Neural progenitor cell (in vitro differentiated cells): Measurements from ENCODE around the gene PODNL1. TPM values are rescaled to one million over a fixed set of nuclear protein-coding genes. Genes with fewer than 3 reads are reported as not detected.

ENCODE experiments used
- DNase-seq: peaks from one replicate; pipeline ENCODE4 v3.0.0-alpha.2; 2016; ENCODE audit warnings: low spot score
- H2AFZ ChIP-seq: fragments of 200-600 bp; sonication (generic); replicated peaks from 2 replicates; pipeline ENCODE4 v1.6.1; 2016; ENCODE audit warnings: antibody characterized with exemption
- H3F3A ChIP-seq: fragments of 200-600 bp; sonication (generic); 2 replicates; pipeline ENCODE4 v1.6.1; 2016; ENCODE audit warnings: antibody characterized with exemption, low read depth
- H3K27ac ChIP-seq: fragments of 200-600 bp; sonication (generic); 2 replicates; pipeline ENCODE4 v1.5.1; 2016; ENCODE audit warnings: mild to moderate bottlenecking
- H3K27me3 ChIP-seq: fragments of 200-600 bp; sonication (generic); 2 replicates; pipeline ENCODE4 v1.6.1; 2016; ENCODE audit warnings: mild to moderate bottlenecking, moderate library complexity
- H3K36me3 ChIP-seq: fragments of 200-600 bp; sonication (generic); 2 replicates; pipeline ENCODE4 v1.5.1; 2016
- H3K4me1 ChIP-seq: fragments of 200-600 bp; sonication (generic); 2 replicates; pipeline ENCODE4 v1.6.1; 2016; ENCODE audit warnings: mixed run types
- H3K4me2 ChIP-seq: fragments of 200-600 bp; sonication (generic); 2 replicates; pipeline ENCODE4 v1.6.1; 2016
- H3K4me3 ChIP-seq: fragments of 200-600 bp; sonication (generic); 2 replicates; pipeline ENCODE4 v1.5.1; 2016
- H3K79me2 ChIP-seq: fragments of 200-600 bp; sonication (generic); 2 replicates; pipeline ENCODE4 v1.6.1; 2016; ENCODE audit warnings: low read depth
- H3K9ac ChIP-seq: fragments of 200-600 bp; sonication (generic); 2 replicates; pipeline ENCODE4 v1.6.1; 2016
- H3K9me3 ChIP-seq: fragments of 200-600 bp; sonication (generic); 2 replicates; pipeline ENCODE4 v1.5.1; 2016; ENCODE audit warnings: low read depth
- H4K20me1 ChIP-seq: fragments of 200-600 bp; sonication (generic); 2 replicates; pipeline ENCODE4 v1.6.1; 2016; ENCODE audit warnings: low read depth
- H3K27ac Mint-ChIP-seq: 3 replicates; pipeline ENCODE4 v1.8.0; 2021; ENCODE audit warnings: mixed read lengths
- H3K27me3 Mint-ChIP-seq: 2 replicates; pipeline ENCODE4 v1.8.0; 2022; ENCODE audit warnings: low read depth, mild to moderate bottlenecking, inconsistent platforms, moderate library complexity, mixed read lengths; ENCODE audit not compliant: insufficient read depth
- H3K36me3 Mint-ChIP-seq: 3 replicates; pipeline ENCODE4 v1.8.0; 2021; ENCODE audit warnings: mixed read lengths
- H3K4me1 Mint-ChIP-seq: 3 replicates; pipeline ENCODE4 v1.8.0; 2021; ENCODE audit warnings: mixed read lengths
- H3K4me3 Mint-ChIP-seq: 3 replicates; pipeline ENCODE4 v1.8.0; 2021; ENCODE audit warnings: mild to moderate bottlenecking, moderate library complexity, mixed read lengths
- H3K9me3 Mint-ChIP-seq: 3 replicates; pipeline ENCODE4 v1.8.0; 2020; ENCODE audit warnings: mixed read lengths
- EZH2 ChIP-seq: fragments of 200-600 bp; sonication (generic); IDR thresholded peaks from 2 replicates; pipeline ENCODE4 v1.6.1; 2017; ENCODE audit warnings: antibody characterized with exemption, mild to moderate bottlenecking, moderate library complexity
- EZH2phosphoT487 ChIP-seq: fragments of 200-600 bp; sonication (generic); IDR thresholded peaks from 2 replicates; pipeline ENCODE4 v1.6.1; 2017; ENCODE audit warnings: antibody characterized with exemption
- total RNA-seq: library from RNA; depleted of rRNA; stranded (reverse); fragments of >200 nt; gene quantifications from 2 replicates; pipeline ENCODE4 v1.2.3, GENCODE V29; 2015; ENCODE audit warnings: low replicate concordance
- TF ChIP-seq, protein P1 (sequence below): fragments of 200-600 bp; sonication (generic); IDR thresholded peaks from 2 replicates; pipeline ENCODE4 v1.5.1; 2017; ENCODE audit warnings: antibody characterized with exemption, mild to moderate bottlenecking

The PODNL1 gene
- total RNA-seq, 1 donor from 2014 or later: not detected

- H3K4me1 Mint-ChIP-seq: no peaks in the 10 kb centered on the region
- H3K36me3 Mint-ChIP-seq: peaks cover 27% of the 10 kb centered on the region
- H3K4me2 ChIP-seq: no peak overlapping the region
- no peak overlapping the region for H3K27ac Mint-ChIP-seq
- H3K36me3 ChIP-seq: peaks cover 4% of the 10 kb centered on the region
- H3K4me3 ChIP-seq: no peak overlapping the region
- no peaks in the 10 kb centered on the region for H3K27me3 ChIP-seq
- no peak for DNase-seq
- H3K27me3 Mint-ChIP-seq: peaks cover 4% of the 10 kb centered on the region
- no peaks in the 10 kb centered on the region for H3F3A ChIP-seq
- no peaks in the 10 kb centered on the region for H3K4me1 ChIP-seq
- H3K9ac ChIP-seq: no peak overlapping the region
- no peak overlapping the region for H3K4me3 Mint-ChIP-seq
- H3K27ac ChIP-seq: no peak overlapping the region
- no peaks in the 10 kb centered on the region for H4K20me1 ChIP-seq
- TF ChIP-seq EZH2: no peak
- no peak for TF ChIP-seq EZH2phosphoT487
- TF ChIP-seq, protein P1, sequence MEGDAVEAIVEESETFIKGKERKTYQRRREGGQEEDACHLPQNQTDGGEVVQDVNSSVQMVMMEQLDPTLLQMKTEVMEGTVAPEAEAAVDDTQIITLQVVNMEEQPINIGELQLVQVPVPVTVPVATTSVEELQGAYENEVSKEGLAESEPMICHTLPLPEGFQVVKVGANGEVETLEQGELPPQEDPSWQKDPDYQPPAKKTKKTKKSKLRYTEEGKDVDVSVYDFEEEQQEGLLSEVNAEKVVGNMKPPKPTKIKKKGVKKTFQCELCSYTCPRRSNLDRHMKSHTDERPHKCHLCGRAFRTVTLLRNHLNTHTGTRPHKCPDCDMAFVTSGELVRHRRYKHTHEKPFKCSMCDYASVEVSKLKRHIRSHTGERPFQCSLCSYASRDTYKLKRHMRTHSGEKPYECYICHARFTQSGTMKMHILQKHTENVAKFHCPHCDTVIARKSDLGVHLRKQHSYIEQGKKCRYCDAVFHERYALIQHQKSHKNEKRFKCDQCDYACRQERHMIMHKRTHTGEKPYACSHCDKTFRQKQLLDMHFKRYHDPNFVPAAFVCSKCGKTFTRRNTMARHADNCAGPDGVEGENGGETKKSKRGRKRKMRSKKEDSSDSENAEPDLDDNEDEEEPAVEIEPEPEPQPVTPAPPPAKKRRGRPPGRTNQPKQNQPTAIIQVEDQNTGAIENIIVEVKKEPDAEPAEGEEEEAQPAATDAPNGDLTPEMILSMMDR: no peak
- H2AFZ ChIP-seq: no peak overlapping the region
- H3K9me3 ChIP-seq: no peaks in the 10 kb centered on the region
- H3K79me2 ChIP-seq: no peaks in the 10 kb centered on the region
- peaks cover 4% of the 10 kb centered on the region for H3K9me3 Mint-ChIP-seq
These were observed 19.3 kb downstream of the PODNL1 start for GRCh38 chr19:13918726-13919411.

DNA sequence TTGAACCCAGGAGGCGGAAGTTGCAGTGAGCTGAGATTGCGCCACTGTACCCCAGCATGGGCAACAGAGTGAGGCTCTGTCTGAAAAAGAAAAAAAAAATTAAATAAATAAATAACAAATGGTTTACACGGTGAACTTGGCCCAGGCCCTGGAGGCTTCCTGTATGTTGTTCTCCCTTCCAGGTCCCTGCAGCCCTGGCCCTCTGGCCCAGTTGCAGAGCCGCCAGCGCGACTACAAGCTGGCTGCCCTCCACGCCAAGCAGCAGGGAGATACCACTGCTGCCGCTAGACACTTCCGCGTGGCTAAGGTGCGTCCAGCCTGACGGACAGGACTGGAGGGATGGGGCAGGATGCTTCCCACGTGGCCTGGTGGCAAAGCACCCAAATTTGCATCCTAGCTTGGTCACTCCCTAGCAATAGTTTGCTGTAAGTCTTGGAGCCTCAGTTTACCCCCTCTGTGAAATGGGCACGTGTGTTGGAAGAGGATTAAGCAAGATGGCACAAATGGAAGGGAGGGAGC lies 20.3 kb downstream of the PODNL1 start:
- no peak overlapping the region for H3K4me3 Mint-ChIP-seq
- Histone ChIP-seq H3F3A (no peaks in the 10 kb centered on the region), H2AFZ (no peak overlapping the region), H3K4me2 (no peak overlapping the region), H3K27ac (no peak overlapping the region), H3K9me3 (no peaks in the 10 kb centered on the region), H3K79me2 (no peaks in the 10 kb centered on the region), H3K27me3 (no peaks in the 10 kb centered on the region), H3K9ac (no peak overlapping the region), H3K36me3 (peaks cover 4% of the 10 kb centered on the region), H3K4me1 (no peaks in the 10 kb centered on the region), H3K4me3 (no peak overlapping the region), H4K20me1 (no peaks in the 10 kb centered on the region)
- peaks cover 4% of the 10 kb centered on the region for H3K9me3 Mint-ChIP-seq
- TF ChIP-seq EZH2phosphoT487: no peak
- TF ChIP-seq EZH2: no peak
- TF ChIP-seq, protein P1: no peak
- no peak for DNase-seq
- no peak overlapping the region for H3K27ac Mint-ChIP-seq
- no peaks in the 10 kb centered on the region for H3K4me1 Mint-ChIP-seq
- peaks cover 4% of the 10 kb centered on the region for H3K27me3 Mint-ChIP-seq
- peaks cover 24% of the 10 kb centered on the region for H3K36me3 Mint-ChIP-seq

DNA sequence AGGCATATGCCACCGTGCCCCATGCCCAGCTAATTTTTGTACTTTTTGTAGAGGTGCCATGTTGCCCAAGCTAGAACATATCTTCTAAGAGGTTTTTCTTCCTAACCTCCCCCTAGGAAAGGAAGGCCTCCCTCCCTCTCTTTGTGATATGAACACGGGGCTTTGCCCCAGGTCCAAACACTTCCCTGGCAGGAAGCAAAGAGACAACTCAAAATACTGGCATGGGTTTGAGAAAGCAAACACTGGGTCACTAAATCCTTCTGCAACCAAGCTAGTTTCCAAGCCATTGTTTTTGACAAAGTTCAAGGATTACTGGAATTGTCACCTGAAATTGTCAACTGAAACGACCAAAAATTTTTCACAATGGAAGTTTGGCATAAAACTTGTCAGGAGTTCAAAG lies 23.4 kb downstream of the PODNL1 start:
- peaks cover 6% of the 10 kb centered on the region for H3K36me3 Mint-ChIP-seq
- no peaks in the 10 kb centered on the region for H3K36me3 ChIP-seq

More for the DNA sequence above, 23.4 kb downstream of the PODNL1 start:
- H3K27me3 ChIP-seq: no peaks in the 10 kb centered on the region
- Mint-ChIP-seq H3K27ac (no peak overlapping the region), H3K4me3 (no peak overlapping the region), H3K4me1 (no peaks in the 10 kb centered on the region), H3K27me3 (no peaks in the 10 kb centered on the region), H3K9me3 (no peaks in the 10 kb centered on the region)
- H3K9ac ChIP-seq: no peak overlapping the region
- no peaks in the 10 kb centered on the region for H4K20me1 ChIP-seq
- H3K4me1 ChIP-seq: no peaks in the 10 kb centered on the region
- no peaks in the 10 kb centered on the region for H3K9me3 ChIP-seq
- H3F3A ChIP-seq: no peaks in the 10 kb centered on the region
- H3K4me3 ChIP-seq: no peak overlapping the region
- TF ChIP-seq EZH2: no peak
- no peak for TF ChIP-seq EZH2phosphoT487
- TF ChIP-seq, protein P1: no peak
- no peak overlapping the region for H3K4me2 ChIP-seq
- H3K27ac ChIP-seq: no peak overlapping the region
- H3K79me2 ChIP-seq: no peaks in the 10 kb centered on the region
- no peak overlapping the region for H2AFZ ChIP-seq
- DNase-seq: no peak
